D341Med (cell line): ENCODE measurements around the gene SPATA25.
"Not testable (repeated sequence)": the region's sequence is repeated elsewhere in the genome, so short reads cannot be mapped to it uniquely, and the experiment has no call there.

Source experiments
- DNase-seq: peaks from one replicate; pipeline ENCODE4 v3.0.0; 2012; ENCODE audit warnings: low spot score

Gene SPATA25

DNA sequence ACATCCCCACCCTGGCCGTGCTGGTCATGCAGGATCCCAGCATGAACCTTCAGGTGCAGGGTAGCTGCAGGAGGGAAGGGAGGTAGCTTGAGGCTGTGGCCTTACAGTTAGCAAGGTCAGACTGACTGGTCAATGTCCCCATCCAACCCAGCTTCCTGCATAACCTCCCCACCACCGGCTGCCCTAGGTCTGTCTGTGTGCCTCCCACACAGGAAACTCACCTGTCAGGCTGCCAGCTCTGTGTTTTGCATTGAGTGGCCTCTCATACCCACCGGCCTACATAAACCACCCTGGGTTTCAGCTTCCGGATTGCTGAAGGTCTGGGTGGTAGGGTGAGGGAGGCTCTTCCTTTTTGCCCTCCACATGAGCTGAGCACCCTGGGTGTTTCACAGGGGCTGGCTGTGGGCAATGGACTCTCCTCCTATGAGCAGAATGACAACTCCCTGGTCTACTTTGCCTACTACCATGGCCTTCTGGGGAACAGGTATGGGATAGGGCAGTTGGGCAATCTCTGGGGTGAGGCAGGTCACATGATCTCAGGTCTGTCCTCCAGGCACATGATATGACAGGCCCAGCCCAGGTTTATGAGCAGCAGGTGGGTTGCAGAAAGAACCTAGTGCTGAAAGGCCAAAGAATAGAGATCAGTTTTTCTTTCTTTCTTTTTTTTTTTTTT, 5.5 kb upstream of the SPATA25 start:
- DNase-seq: no peak

DNA sequence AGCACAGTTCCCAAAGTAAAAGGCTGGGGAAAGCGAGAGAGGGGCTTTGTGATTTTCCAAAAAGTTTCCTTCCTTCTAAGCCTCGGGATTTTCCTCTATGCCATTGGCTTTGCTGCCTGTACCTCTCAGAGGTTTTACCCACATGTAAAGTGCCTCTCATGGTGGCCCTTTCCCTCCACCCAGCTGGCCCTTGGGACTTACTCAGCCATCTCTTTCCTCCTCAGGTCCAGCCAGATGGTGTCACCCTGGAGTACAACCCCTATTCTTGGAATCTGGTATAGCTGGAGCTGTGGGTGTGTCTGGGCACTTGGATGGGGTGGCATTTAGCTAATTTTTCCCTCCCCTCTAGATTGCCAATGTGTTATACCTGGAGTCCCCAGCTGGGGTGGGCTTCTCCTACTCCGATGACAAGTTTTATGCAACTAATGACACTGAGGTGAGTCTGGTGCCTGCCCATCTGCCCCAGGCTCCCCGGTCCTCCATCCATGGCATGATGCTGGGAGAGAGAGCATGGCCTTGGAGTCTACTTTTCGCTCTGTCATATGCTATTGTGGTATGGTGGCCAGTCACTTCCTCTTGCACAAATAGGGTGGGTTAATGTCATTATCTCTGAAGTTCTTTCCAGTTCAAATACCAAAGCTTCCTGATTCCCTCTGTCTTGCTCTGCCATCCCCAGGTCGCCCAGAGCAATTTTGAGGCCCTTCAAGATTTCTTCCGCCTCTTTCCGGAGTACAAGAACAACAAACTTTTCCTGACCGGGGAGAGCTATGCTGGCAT, 4.8 kb upstream of the SPATA25 start:
- peak; percentile 68 for DNase-seq

DNA sequence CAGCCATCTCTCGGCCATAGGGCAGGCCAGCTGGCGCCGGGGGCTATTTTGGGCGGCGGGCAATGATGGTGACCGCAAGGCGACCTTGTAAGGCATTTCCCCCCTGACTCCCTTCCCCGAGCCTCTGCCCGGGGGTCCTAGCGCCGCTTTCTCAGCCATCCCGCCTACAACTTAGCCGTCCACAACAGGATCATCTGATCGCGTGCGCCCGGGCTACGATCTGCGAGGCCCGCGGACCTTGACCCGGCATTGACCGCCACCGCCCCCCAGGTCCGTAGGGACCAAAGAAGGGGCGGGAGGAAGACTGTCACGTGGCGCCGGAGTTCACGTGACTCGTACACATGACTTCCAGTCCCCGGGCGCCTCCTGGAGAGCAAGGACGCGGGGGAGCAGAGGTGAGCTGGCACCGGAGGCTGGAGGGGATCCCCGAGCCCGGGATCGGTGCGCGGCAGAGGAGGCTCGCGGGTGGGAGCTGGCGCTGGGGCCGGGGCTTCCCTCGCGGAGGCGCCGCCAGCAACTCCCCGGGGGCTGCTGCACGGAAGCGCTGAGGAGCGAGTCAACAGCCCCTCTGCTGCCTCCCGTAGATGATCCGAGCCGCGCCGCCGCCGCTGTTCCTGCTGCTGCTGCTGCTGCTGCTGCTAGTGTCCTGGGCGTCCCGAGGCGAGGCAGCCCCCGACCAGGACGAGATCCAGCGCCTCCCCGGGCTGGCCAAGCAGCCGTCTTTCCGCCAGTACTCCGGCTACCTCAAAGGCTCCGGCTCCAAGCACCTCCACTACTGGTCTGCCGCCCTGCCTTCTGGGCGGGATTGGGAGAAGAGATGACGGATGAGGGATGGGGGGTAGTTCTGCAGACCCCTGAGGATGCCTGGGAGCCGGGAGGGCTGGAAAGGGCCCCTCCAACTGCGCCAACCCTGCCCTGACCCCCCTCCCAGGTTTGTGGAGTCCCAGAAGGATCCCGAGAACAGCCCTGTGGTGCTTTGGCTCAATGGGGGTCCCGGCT, 3.9 kb upstream of the SPATA25 start, which contains the start of the genes CTSA and NEURL2:
CTSA (plus strand) TSS at position 351 of the 999 bp plus-strand sequence; CDS start at position 585, 234 bp downstream.
NEURL2 (minus strand) TSS at position 224 of the 999 bp plus-strand sequence; CDS start at position 7, 217 bp downstream.
- peak; percentile 94 for DNase-seq

DNA sequence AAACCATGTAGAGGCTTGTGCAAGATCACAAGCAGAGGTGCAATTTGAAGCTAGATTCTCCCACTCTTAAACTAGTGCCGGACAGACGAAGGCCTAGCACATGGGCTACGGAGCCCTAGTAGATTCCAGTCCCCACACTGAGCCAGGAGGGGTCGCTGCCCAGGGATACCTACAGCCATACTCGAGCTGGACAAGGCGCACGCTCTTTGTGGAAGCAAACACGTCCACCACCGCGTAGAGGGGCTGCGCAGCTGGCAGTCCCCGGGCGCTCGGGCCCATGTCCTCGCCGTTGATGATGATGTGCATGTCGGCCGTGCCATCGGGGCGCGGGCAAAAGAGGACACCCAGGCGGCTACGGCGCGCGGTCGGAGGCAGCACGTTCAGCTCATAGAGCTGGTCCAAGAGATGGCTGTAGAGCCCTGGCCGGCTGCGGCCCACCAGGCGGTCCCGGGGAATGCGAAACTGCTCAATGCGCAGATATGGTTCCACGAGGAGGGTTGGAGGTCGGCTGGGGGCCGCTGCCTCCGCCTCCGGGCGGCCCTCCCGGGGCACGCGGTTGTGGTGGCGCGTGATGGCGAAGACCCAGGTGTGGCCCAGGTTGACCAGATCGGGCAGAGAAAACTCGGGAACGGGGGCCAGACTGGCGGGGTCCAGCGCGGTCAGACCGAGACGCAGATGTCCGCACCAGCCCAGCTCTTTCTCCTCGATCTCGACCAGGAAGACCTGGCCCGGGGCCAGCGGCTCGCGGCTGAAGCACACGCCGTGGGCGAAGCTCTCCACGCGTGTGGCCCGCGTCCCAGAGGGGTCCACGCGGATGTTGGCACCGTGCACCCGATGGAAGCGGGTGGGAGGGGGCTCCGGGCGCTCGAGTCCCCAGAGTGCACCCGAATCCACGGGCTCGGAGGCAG, 2.9 kb upstream of the SPATA25 start:
- DNase-seq: peak; percentile 78

DNA sequence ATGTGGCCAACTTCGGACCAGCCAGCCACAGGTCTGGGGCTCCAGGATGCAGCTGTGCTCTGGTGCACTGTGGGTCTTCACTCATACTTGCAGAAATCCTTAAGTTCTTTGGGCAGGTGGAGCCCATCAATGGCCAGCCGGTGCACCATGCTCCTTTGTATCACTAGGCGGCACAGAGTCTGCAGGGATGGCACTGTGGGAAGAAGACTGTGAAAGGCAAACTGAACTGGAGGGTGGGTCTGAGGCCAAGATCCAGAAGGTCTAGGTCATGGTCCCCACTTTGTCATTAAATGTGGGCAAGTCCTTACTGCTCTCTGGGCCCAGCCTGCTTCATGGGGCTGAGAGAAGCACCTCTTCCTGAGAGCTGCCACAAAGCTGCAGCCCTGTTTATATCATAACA, 1.3 kb upstream of the SPATA25 start:
- DNase-seq: no peak

DNA sequence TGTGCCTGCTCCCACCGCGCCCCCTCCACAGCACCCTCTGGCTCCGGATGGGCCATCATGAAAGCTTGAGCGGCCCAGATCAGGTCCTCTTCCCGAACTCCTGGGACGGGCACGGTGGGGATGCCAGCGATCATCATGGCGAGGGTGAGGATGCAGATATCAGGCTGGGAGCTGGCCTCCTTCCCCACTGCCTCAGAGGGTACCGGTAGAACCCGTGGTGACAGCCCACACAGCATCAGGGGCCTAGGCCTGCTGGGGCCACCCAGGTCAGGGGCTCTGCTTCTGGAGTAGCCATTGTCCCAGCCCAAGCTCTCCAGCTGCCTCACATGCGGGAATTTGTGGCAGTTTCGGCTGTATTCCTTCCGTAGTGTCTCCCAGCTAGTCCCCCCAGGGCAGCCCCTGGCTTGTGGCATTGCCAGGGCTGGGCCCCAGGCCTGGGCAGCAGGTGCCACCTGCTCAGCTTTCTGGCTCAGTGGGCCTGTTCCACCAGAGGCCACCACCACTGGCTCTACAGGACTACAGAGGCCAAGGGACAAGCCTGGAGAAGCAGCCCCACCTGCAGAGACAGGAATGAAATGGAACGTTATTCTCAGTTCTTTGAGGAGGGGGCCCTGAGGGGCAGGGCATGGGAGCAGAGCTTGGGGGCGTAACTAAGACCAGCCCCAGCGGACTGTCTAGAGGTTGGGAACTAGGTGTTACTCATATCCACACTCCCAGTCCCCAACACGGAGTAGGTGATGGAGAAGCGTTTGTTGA, 654 bp downstream of the SPATA25 start:
- no peak for DNase-seq

DNA sequence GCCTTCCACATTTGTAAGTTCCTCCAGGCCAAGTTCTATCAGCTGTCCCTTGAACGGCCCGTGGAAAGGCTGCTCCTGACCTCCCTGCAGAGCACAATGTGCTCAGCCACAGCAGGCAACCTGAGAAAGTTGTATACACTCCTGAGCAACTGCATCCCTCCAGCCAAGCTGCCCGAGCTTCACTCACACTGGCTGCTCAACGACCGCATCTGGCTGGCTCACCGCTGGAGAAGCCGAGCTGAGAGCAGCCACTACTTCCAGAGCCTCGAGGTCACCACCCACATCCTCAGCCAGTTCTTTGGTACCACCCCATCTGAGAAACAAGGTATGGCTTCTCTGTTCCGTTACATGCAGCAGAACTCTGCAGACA, 4.3 kb downstream of the SPATA25 start:
- no peak for DNase-seq

DNA sequence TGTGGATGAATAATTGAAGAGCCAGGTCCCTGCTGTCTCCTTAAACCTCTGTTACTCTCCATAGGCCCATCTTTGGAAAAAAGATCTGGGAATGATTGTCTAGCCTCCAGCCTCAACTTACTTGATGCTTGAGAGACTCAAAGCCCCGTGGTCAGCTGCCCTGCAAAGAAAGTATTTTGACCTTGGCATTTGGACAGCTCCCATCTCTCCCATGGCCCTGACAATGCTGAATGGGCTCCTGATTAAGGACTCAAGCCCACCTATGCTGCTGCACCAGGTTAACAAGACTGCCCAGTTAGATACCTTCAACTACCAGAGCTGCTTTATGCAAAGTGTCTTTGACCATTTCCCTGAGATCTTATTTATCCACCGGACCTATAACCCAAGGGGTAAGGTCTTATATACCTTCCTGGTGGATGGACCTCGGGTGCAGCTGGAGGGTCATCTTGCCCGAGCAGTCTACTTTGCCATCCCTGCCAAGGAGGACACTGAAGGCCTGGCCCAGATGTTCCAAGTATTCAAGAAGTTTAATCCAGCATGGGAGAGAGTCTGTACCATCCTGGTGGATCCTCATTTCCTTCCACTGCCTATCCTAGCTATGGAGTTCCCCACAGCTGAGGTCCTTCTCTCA, 4.8 kb downstream of the SPATA25 start:
- DNase-seq: no peak

DNA sequence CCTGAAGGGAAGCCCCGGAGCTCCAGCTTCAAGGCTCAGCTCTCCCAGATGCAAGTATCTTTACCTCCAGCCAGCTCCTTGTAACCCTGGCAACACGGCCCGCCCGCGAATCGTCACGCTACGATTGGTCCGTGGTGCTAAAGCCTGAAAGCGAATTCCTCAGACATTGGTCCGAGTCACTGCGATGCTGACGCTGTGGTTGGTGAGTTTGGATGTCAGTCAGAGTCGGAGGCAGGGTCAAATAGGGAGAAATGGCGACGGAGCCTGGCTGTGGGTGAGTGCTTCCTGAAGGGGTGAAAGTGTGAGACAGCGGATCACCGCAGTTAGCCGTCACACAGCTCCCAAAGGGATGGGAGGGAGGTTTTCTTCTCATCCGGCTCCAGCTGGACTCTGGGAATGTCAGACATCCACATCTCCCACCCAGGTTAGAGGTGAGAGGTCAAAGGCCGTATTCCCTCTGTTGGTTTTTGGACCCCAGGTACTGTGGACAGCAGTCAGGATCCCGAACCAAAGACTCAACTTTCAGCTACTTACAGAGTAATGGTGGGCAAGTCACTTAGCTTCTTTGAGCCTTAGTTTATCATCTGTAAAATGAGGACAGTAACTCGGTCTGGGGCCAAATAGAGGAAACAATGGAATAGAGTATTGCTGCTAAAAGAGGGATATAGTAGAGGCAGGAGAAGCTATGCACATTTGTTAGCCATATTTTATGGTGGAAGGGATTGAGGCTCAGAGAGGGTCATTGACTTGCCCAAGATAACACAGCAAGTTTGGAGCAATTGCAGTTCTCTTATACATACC, 6.2 kb downstream of the SPATA25 start, which contains the start of gene ZSWIM1:
ZSWIM1 (plus strand) TSS at position 240 of the 801 bp plus-strand sequence. CDS start 1,366 bp downstream, outside the sequence.
- peak; percentile 97 for DNase-seq

DNA sequence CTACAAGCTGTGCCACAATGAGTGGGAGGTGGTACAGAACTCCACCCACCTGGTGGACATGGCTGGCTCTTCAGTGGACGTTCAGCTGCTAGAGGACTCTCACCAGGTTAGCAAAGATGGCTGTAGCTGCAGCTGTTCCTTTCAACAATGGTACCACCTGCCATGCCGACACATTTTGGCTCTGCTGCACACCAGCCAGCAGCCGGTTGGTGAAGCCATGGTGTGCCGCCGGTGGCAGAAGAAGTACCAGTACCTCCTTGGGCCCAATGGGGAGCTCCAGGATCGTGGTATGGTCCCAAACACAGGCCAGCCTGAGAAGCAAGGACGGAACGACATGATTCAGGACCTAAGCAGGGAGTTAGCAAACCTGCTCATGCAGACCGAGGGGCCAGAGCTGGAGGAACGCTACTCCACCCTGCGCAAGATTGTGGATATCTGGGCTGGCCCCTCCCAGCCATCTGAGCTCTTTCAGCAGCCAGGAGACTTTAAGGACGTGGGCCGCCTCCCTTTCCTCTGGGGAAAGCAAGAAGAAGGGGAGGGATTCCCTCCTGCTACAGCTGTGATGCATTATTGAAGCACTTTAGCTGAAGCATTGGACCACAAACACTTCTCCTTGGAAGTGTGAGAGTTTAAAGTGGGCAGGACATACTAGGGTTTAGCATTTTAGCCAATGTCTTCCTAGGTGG, 9.2 kb downstream of the SPATA25 start:
- peak; percentile 81 for DNase-seq

DNA sequence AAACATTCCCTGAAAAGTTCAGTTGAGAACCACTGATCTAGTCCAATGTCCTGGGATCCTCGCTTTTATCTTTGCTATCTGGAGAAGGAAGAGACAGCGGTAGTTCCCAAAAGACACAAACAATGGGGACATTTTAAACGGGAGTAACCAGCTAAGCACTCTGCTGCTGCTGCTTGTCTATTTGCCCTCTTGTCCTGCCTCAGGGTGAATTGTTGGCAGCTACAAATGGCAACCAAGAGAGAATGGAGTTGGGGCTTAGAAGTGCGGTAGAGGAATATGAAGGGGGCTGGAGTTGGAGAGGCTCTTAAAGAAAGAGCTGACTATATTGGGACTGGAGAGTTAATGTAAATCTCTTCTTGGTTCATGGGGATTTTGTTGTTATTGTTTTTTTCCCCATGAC, 12.8 kb downstream of the SPATA25 start:
- no peak for DNase-seq

DNA sequence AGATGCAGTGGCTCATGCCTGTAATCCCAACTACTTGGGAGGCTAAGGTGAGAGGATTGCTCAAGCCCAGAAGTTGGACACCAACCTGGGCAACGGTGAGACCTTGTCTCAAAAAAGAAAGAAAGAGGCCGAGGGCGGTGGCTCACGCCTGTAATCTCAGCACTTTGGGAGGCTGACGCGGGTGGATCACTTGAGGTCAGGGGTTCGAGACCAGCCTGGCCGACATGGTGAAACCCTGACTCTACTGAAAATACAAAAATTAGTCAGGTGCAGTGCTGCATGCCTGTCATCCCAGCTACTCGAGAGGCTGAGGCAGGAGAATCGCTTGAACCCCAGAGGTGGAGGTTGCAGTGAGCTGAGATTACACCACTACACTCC, 13.3 kb downstream of the SPATA25 start:
- DNase-seq: not testable (repeated sequence)

DNA sequence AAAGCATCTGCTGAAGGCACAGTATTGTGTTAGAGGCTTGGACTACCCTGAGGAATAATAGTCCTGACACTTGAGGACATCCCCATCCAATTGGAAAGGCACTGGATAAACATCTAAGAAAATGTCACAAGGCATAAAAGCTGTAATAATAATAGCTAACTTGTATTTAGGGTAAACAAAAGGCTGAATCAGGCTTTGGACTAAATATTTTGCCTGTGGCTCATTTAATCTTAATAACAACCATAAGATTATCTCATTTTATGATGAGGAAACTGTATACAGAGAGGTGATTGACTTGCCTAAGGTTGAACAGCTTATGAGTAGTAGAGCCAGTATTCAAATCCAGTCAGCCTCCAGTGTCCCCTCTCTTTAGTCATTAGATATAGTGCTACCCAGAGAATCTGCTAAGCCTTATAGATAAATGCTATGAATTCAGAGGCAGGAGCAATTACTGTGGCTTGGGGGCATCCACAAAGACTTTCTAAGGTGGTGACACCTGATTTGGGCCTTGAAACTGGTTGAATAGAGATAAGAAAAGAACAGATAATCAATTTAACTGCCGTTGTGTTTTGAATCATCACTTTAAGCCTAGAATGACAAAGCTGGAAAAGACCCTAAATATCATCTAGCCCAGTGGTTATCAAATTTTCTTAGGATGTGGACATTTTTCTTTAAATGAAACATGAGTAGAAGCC, 13.9 kb downstream of the SPATA25 start:
- DNase-seq: no peak

DNA sequence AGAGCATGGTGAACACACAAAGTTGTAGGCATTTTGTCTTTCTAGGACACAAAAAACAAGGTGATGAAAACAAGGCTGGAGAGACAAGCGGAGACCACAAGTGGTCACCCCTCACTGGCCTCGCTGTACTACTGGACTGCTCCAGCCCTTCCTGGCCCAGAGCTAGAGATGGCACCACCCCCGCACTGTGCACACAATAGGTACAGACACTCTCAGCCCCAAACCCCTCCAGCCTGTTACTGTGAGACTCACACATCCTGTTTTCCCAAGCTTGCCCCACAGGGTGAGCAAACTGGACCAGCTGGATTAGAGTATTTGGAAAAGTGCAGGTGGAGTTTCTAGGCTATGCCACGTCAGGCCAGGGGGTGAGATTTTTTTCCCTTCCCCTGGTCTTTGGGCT, 14.8 kb downstream of the SPATA25 start:
- no peak for DNase-seq

DNA sequence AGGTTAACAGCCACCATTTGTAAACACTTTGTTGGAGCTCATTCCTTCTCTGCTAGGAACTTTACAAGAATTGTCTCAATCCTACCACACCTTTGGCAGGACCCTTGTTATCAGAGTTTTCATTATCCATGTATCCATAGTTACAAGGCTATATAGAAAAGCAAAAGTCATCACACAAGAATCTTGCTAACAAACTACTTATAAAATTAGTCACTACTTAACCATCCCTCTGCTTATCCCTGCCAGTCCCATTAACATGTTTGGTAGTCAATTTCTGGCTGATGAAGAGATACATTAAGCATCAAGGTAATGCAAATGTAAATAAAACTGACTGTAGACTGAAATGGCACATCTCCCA, 19.6 kb downstream of the SPATA25 start:
- no peak for DNase-seq

DNA sequence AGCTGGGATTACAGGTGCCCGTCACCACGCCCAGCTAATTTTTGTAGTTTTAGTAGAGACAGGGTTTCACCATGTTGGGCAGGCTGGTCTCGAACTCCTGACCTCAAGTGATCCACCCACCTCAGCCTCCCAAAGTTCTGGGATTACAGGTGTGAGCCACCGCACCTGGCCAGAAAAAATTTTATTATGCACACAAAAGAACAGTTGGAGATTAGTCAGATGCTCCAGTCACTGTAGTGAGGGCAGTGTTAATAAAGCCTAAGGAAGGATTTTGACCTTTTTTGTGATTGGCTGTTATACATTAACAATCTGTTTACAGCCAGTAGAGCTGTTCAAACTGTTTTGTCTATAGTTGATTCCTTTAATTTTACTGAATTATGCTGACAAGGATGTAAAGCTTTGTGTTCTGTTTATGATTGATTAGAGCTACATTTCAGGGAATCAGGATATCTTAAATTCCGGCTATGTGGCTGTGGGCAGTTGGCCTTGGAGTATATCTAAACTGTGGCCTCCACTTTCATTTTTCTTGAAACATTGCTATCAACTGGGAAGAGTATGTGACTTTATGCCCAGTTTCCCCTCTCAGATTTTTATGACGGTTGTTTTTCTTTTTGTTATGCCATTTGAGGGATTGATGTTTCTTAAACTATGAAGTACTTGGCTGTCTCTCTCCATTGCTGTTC, 20.1 kb downstream of the SPATA25 start:
- DNase-seq: no peak

DNA sequence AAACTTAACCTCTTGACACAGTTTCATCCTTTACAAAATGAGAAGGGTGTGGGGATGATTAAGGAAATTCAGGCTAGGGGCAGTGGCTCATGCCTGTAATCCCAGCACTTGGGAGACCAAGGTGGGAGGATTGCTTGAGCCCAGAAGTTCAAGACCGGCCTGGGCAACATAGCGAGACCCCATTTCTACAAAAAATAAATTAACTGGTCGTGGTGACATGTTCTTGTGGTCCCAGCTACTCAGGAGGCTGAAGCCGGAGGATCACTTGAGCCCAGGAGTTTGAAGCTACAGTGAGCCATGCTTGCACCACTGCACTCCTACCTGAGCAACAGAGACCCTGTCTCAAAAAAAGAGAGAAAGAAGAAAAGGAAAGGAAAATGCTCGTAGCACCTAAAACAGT, 21.0 kb downstream of the SPATA25 start:
- DNase-seq: no peak
